B cell (primary cell): Measurements from ENCODE around the gene CYTH4.

ENCODE experiments used
- CTCF ChIP-seq: fragments of 200-600 bp; IDR thresholded peaks from one replicate; pipeline ENCODE4 v1.8.0; 2022; ENCODE audit warnings: antibody characterized with exemption, mild to moderate bottlenecking
- EZH2 ChIP-seq: IDR thresholded peaks from 2 replicates; pipeline ENCODE4 v1.6.1; 2012; ENCODE audit warnings: borderline replicate concordance, low read depth, mild to moderate bottlenecking, moderate library complexity, low read length; ENCODE audit not compliant: insufficient read depth, poor library complexity, severe bottlenecking

- no peak for TF ChIP-seq CTCF
- TF ChIP-seq EZH2 = no peak
These were observed 31.3 kb downstream of the CYTH4 start for GRCh38 chr22:37313376-37314314.
